ENCODE measurements around the gene SLC25A5. TPM values are rescaled to one million over a fixed set of nuclear protein-coding genes. Genes with fewer than 3 reads are reported as not detected.
"Not testable (repeated sequence)": the region's sequence is repeated elsewhere in the genome, so short reads cannot be mapped to it uniquely, and the experiment has no call there.

The SLC25A5 gene
- polyA plus RNA-seq, 5 donors, result 188 to 217 (median 194) TPM

GRCh38 chrX:119501511-119502148 lies 33.4 kb downstream of the SLC25A5 start:
- DNase-seq, result no peak

GRCh38 chrX:119502727-119503483 lies 34.7 kb downstream of the SLC25A5 start:
- DNase-seq, result no peak

- no peak for DNase-seq
Observed at GRCh38 chrX:119503484-119503861, 35.2 kb downstream of the SLC25A5 start.

- not testable (repeated sequence) for DNase-seq
Observed at GRCh38 chrX:119505145-119505544, 36.9 kb downstream of the SLC25A5 start.

GRCh38 chrX:119505945-119506344 lies 37.7 kb downstream of the SLC25A5 start:
- no peak for DNase-seq

- no peak for DNase-seq
Observed at GRCh38 chrX:119507206-119507605, 39.0 kb downstream of the SLC25A5 start.

GRCh38 chrX:119512146-119512800 lies 44.0 kb downstream of the SLC25A5 start:
- DNase-seq, result peak; percentile 17 to 31

GRCh38 chrX:119516157-119516702 lies 48.0 kb downstream of the SLC25A5 start:
- DNase-seq, result peak in 1 of 2 donors; percentile 38

GRCh38 chrX:119518371-119518770 lies 50.1 kb downstream of the SLC25A5 start:
- no peak for DNase-seq

Other genes starting within 250 kb of the SLC25A5 start
- 100 to 1,000 TPM; 142 to 178 (median 155) TPM for gene PGRMC1, start 232.2 kb upstream of the SLC25A5 start, polyA plus RNA-seq (ENCODE audit: insufficient read depth in 1 of 5, insufficient read length in 5 of 5, low replicate concordance in 1 of 5)
- 1 to 10 TPM; 5.6 to 8.5 (median 7.6) TPM for gene SLC25A43, start 69.1 kb upstream of the SLC25A5 start, polyA plus RNA-seq (ENCODE audit: insufficient read depth in 1 of 5, insufficient read length in 5 of 5, low replicate concordance in 1 of 5)
- gene STEEP1, start 97.0 kb downstream of the SLC25A5 start, polyA plus RNA-seq (ENCODE audit: insufficient read depth in 1 of 5, insufficient read length in 5 of 5, low replicate concordance in 1 of 5), result 10 to 100 TPM; 26.2 to 36.8 (median 31.4) TPM
- gene UBE2A, start 106.1 kb downstream of the SLC25A5 start, polyA plus RNA-seq (ENCODE audit: insufficient read depth in 1 of 5, insufficient read length in 5 of 5, low replicate concordance in 1 of 5), result 100 to 1,000 TPM in 2 of 5 donors, 10 to 100 TPM in 3; 87.1 to 107 (median 93.4) TPM
- gene NKRF, start 138.0 kb downstream of the SLC25A5 start, polyA plus RNA-seq (ENCODE audit: insufficient read depth in 1 of 5, insufficient read length in 5 of 5, low replicate concordance in 1 of 5), result 10 to 100 TPM; 10.5 to 13.4 (median 12.4) TPM
- 10 to 100 TPM; 26.7 to 42.0 (median 35.4) TPM for gene SEPTIN6, start 224.7 kb downstream of the SLC25A5 start, polyA plus RNA-seq (ENCODE audit: insufficient read depth in 1 of 5, insufficient read length in 5 of 5, low replicate concordance in 1 of 5)

All from right lung (tissue), 5 donors.